A549 (cell line): ENCODE measurements around the gene HS3ST1. TPM values are rescaled to one million over a fixed set of nuclear protein-coding genes. Genes with fewer than 3 reads are reported as not detected.

Source experiments
- ATAC-seq, 2 experiments: fragments of 200-7000 bp in 1 of 2; fragments of >200 bp in 1 of 2; cut with Nextera tagmentation in 1 of 2; cut with Tn5 transposase in 1 of 2; 3 replicates each; pipeline versions ENCODE4 v1.8.0 to v1.9.1; 2018 to 2020; ENCODE audit warnings: mild to moderate bottlenecking in 1 of 2, moderate library complexity in 1 of 2
- CTCF ChIA-PET: fragments of 300-600 bp; sonication (Branson Sonifier 250); formaldehyde crosslinking; extraction: SDS; loops from one replicate; lab custom pipeline; 2021; ENCODE audit warnings: antibody characterized with exemption, inconsistent platforms; lab: Yijun Ruan, JAX
- POLR2A ChIA-PET: fragments of 350-600 bp; formaldehyde crosslinking; extraction: SDS; loops from one replicate; lab custom pipeline; 2021; ENCODE audit warnings: antibody characterized with exemption, inconsistent platforms; lab: Yijun Ruan, JAX
- DNase-seq, 2 experiments: peaks; one replicate each; pipeline versions ENCODE4 v3.0.0 to v3.0.0-alpha.2; 2011 to 2016; ENCODE audit warnings: low read depth in 1 of 2, low spot score in 1 of 2
- FAIRE-seq: peaks from 2 replicates; lab custom pipeline; 2011; peaks lifted over from hg19 to GRCh38; lab: Jason Lieb, UNC
- H3K27ac ChIP-seq, 2 experiments: fragments of >200 bp; sonication (Bioruptor Twin); formaldehyde crosslinking; 3 replicates each; pipeline ENCODE4 v1.5.1; 2016 to 2017
- H3K4me1 ChIP-seq: fragments of >200 bp; sonication (Bioruptor Twin); formaldehyde crosslinking; 3 replicates; pipeline ENCODE4 v1.6.1; 2016
- H3K4me2 ChIP-seq: fragments of >200 bp; sonication (Bioruptor Twin); formaldehyde crosslinking; 3 replicates; pipeline ENCODE4 v1.6.1; 2016
- H3K4me3 ChIP-seq: fragments of >200 bp; sonication (Bioruptor Twin); formaldehyde crosslinking; 3 replicates; pipeline ENCODE4 v1.5.1; 2016
- H3K9me3 ChIP-seq: fragments of >200 bp; sonication (Bioruptor Twin); formaldehyde crosslinking; 3 replicates; pipeline ENCODE4 v1.6.1; 2016
- BHLHE40 ChIP-seq: IDR thresholded peaks from 2 replicates; pipeline ENCODE4 v1.6.1; 2012; ENCODE audit warnings: low read depth, low read length, inconsistent platforms
- CBX2 ChIP-seq: fragments of 200-600 bp; sonication (generic); IDR thresholded peaks from 2 replicates; pipeline ENCODE4 v1.6.1; 2016; ENCODE audit warnings: low read depth, mild to moderate bottlenecking, borderline replicate concordance
- CEBPB ChIP-seq, 2 experiments: fragments of >200 bp in 1 of 2; sonication (Bioruptor Twin) in 1 of 2; formaldehyde crosslinking in 1 of 2; IDR thresholded peaks; 2 replicates each; pipeline ENCODE4 v1.6.1; 2012 to 2016
- CTCF ChIP-seq: fragments of >200 bp; sonication (Bioruptor Twin); formaldehyde crosslinking; IDR thresholded peaks from 3 replicates; pipeline ENCODE4 v1.5.1; 2016
- EP300 ChIP-seq, 2 experiments: fragments of >200 bp; sonication (Bioruptor Twin); formaldehyde crosslinking; IDR thresholded peaks; 2 replicates in 1 of 2; 3 replicates in 1 of 2; pipeline ENCODE4 v1.6.1; 2016 to 2017
- GATA3 ChIP-seq: IDR thresholded peaks from 2 replicates; pipeline ENCODE4 v1.6.1; 2012; ENCODE audit warnings: borderline replicate concordance
- HMGXB4 ChIP-seq: fragments of 250-450 bp; sonication (Bioruptor Pico); IDR thresholded peaks from 2 replicates; pipeline ENCODE4 v1.5.0; 2021; ENCODE audit warnings: mild to moderate bottlenecking, moderate library complexity, borderline replicate concordance
- JUN ChIP-seq, 2 experiments: fragments of >200 bp; sonication (Bioruptor Twin); formaldehyde crosslinking; IDR thresholded peaks; 2 replicates in 1 of 2; 3 replicates in 1 of 2; pipeline ENCODE4 v1.6.1; 2016 to 2017
- KDM5A ChIP-seq: fragments of 200-600 bp; sonication (generic); IDR thresholded peaks from 2 replicates; pipeline ENCODE4 v1.6.1; 2016; ENCODE audit warnings: antibody characterized with exemption, mild to moderate bottlenecking
- MYC ChIP-seq: IDR thresholded peaks from 2 replicates; pipeline ENCODE4 v1.6.1; 2012; ENCODE audit warnings: mild to moderate bottlenecking, inconsistent platforms, low read length, improper control_type of control experiment, borderline replicate concordance
- NFE2L2 ChIP-seq: fragments of 150-350 bp; conservative IDR thresholded peaks from 2 replicates; pipeline ENCODE4 v1.6.1; 2014; ENCODE audit warnings: low read length
- PBX3 ChIP-seq: IDR thresholded peaks from 2 replicates; pipeline ENCODE4 v1.6.1; 2012
- POLR2A ChIP-seq: IDR thresholded peaks from 2 replicates; pipeline ENCODE4 v1.6.1; 2012; ENCODE audit warnings: mild to moderate bottlenecking, low read length
- RAD21 ChIP-seq, 2 experiments: fragments of >200 bp in 1 of 2; sonication (Bioruptor Twin) in 1 of 2; formaldehyde crosslinking in 1 of 2; IDR thresholded peaks in 1 of 2; conservative IDR thresholded peaks in 1 of 2; 2 replicates in 1 of 2; 3 replicates in 1 of 2; pipeline ENCODE4 v1.6.1; 2012 to 2018; ENCODE audit warnings: inconsistent platforms in 1 of 2
- RARB ChIP-seq: fragments of 250-450 bp; sonication (Bioruptor Pico); IDR thresholded peaks from 2 replicates; pipeline ENCODE4 v1.8.0; 2021; ENCODE audit warnings: mild to moderate bottlenecking, moderate library complexity
- SMC3 ChIP-seq: fragments of >200 bp; sonication (Bioruptor Twin); formaldehyde crosslinking; IDR thresholded peaks from 3 replicates; pipeline ENCODE4 v1.6.1; 2018; ENCODE audit warnings: inconsistent platforms
- TFCP2L1 ChIP-seq: fragments of 250-450 bp; sonication (Bioruptor Pico); IDR thresholded peaks from 2 replicates; pipeline ENCODE4 v1.5.0; 2021; ENCODE audit warnings: mild to moderate bottlenecking
- TP53 ChIP-seq: fragments of 250-450 bp; sonication (Bioruptor Pico); IDR thresholded peaks from 2 replicates; pipeline ENCODE4 v1.5.0; 2021; ENCODE audit warnings: mild to moderate bottlenecking, moderate library complexity
- ZC3H11A ChIP-seq: fragments of 450-650 bp; IDR thresholded peaks from 2 replicates; pipeline ENCODE4 v1.6.1; 2014; ENCODE audit warnings: antibody characterized with exemption, mild to moderate bottlenecking
- ZSCAN20 ChIP-seq: fragments of 250-450 bp; sonication (Bioruptor Pico); IDR thresholded peaks from 2 replicates; pipeline ENCODE4 v1.8.0; 2022; ENCODE audit warnings: mild to moderate bottlenecking, moderate library complexity
- WGBS: methylation state at CpG from one replicate; pipeline ENCODE4 v1.1.6; 2017; ENCODE audit errors: missing lambda C conversion rate; 5-methylcytosine and 5-hydroxymethylcytosine counted together
- polyA plus RNA-seq, 4 experiments: library from polyadenylated mRNA; depleted of rRNA in 3 of 4; stranded (reverse); fragments of >200 nt; fragmentation: RNase III in 1 of 4; extraction: RNeasy Plus Mini Kit Qiagen cat#74134 plus additional on column Dnase treatment in 1 of 4; gene quantifications; 2 replicates in 3 of 4; 3 replicates in 1 of 4; pipeline ENCODE4 v1.2.3, GENCODE V29; 2011 to 2017
- TF ChIP-seq, protein P1 (sequence below): fragments of 150-350 bp; IDR thresholded peaks from 2 replicates; pipeline ENCODE4 v1.6.1; 2014; ENCODE audit warnings: low read depth, mild to moderate bottlenecking, low read length
- TF ChIP-seq, protein P2 (sequence below): IDR thresholded peaks from 2 replicates; pipeline ENCODE4 v1.6.1; 2012

Gene HS3ST1
- polyA plus RNA-seq, 2 of the 4 experiments (the other 2 are of a cell fraction) = 0.13 to 0.19 TPM

DNA sequence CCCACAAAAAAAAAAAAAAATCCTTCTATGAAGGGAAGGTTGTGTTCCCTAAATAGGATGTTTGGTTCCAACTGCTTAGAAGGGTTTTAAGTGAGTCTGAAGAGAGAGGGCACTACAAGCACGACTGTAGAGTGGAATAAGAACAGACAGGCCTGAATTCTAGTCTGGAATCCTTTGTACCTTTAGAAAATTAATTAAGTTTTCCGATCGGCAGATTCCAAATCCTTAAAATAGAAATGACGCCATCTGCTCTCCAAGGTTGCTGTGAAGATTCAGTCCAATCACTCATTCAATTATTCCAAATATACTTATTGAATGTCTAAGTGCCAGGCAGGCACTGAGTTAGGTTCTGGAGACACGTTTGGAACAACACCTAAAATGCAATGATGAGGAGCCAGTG, 3.8 kb downstream of the HS3ST1 start (continued):
- TF ChIP-seq, protein P1, sequence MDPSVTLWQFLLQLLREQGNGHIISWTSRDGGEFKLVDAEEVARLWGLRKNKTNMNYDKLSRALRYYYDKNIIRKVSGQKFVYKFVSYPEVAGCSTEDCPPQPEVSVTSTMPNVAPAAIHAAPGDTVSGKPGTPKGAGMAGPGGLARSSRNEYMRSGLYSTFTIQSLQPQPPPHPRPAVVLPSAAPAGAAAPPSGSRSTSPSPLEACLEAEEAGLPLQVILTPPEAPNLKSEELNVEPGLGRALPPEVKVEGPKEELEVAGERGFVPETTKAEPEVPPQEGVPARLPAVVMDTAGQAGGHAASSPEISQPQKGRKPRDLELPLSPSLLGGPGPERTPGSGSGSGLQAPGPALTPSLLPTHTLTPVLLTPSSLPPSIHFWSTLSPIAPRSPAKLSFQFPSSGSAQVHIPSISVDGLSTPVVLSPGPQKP = no peak
- TF ChIP-seq NFE2L2 (no peak), CTCF (no peak), RARB (CRISPR knock-in tag) (no peak), JUN (IDR thresholded peaks at IDR 0.05) (no peak), ZSCAN20 (CRISPR knock-in tag) (no peak)

GRCh38 chr4:11424000-11424399, 4.7 kb downstream of the HS3ST1 start:
- FAIRE-seq (no peak), ATAC-seq (no peak), DNase-seq (peak; percentile 25 to 28)
- WGBS = 42% methylated on average over 4 of the region's 4 CpGs
- Histone ChIP-seq H3K4me2 (no peak overlapping the region), H3K9me3 (no peaks in the 10 kb centered on the region), H3K27ac (no peak overlapping the region), H3K4me3 (no peak overlapping the region), H3K4me1 (no peaks in the 10 kb centered on the region)
- ChIA-PET POLR2A (no interaction called here), CTCF (interaction anchor here (0.6 to 1.6 kb wide), 6 partner anchors 10 to 987 kb away, joined by 3 to 6 read pairs (median 4); no protein-coding TSS in a partner anchor)
- peak; percentile 22; the same call in 1 of the 3 replicates for TF ChIP-seq SMC3
- TF ChIP-seq CBX2 = no peak
- TF ChIP-seq RAD21 (conservative IDR thresholded peaks at IDR 0.05 in 1 of 2, IDR thresholded peaks at IDR 0.05 in 1 of 2) = peak; percentile 28 to 36; a peak in 3 of 5 replicates
- peak; percentile 29; the same call in 2 of the 3 replicates for TF ChIP-seq CTCF
- no peak for TF ChIP-seq TP53 (CRISPR knock-in tag)
- no peak for TF ChIP-seq TFCP2L1 (CRISPR knock-in tag)

- H3K4me2 ChIP-seq = no peak overlapping the region
- no peak overlapping the region for H3K27ac ChIP-seq
- CTCF ChIA-PET = interaction anchor here (0.6 to 1.6 kb wide), 6 partner anchors 9 to 988 kb away, joined by 3 to 6 read pairs (median 4); no protein-coding TSS in a partner anchor
- 58% methylated on average over 6 of the region's 6 CpGs for WGBS
- H3K4me3 ChIP-seq = no peak overlapping the region
- no peak for TF ChIP-seq EP300 (IDR thresholded peaks at IDR 0.05)
- no peak for TF ChIP-seq KDM5A
- no peak for TF ChIP-seq BHLHE40
- no peak for TF ChIP-seq TP53 (CRISPR knock-in tag)
- TF ChIP-seq, all 56 proteins: peak for 0
- no peak for ATAC-seq
- no peaks in the 10 kb centered on the region for H3K9me3 ChIP-seq
- POLR2A ChIA-PET = no interaction called here
- FAIRE-seq = no peak
- no peak for DNase-seq
- H3K4me1 ChIP-seq = no peaks in the 10 kb centered on the region
Observed at GRCh38 chr4:11423465-11423864, 5.2 kb downstream of the HS3ST1 start.

DNA sequence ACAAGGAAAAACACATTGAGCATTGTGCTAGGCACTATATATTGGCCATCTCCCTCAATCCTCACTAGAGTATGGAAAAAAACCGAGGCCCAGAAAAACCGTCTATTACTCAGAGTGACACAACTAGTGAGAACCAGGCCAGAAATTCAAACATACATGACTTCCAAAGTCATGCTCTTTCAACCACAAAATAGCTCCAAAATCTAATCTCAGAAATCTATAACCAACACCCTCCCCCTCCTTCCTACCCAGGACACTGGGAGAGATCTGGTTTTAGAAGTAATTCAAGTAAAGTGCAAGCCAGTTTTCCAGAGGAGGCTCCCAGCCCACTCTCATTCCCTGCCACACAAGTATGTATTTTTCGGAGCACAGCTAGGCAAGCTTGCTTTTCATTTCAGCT, 7.6 kb downstream of the HS3ST1 start:
- DNase-seq (no peak), ATAC-seq (no peak), FAIRE-seq (no peak)
- Histone ChIP-seq H3K27ac (no peak overlapping the region), H3K4me2 (no peak overlapping the region), H3K9me3 (no peaks in the 10 kb centered on the region), H3K4me3 (no peak overlapping the region), H3K4me1 (no peaks in the 10 kb centered on the region)
- ChIA-PET POLR2A (no interaction called here), CTCF (interaction anchor here (1.3 kb wide), 1 partner anchor 14 kb away, joined by 4 read pairs; no protein-coding TSS in a partner anchor)
- 41% methylated on average over 3 of the region's 3 CpGs for WGBS
- TF ChIP-seq HMGXB4 (CRISPR knock-in tag) (no peak), GATA3 (no peak), POLR2A (no peak), RARB (CRISPR knock-in tag) (no peak), ZC3H11A (no peak), CBX2 (no peak), CEBPB (IDR thresholded peaks at IDR 0.05) (no peak), PBX3 (no peak), MYC (no peak)
- TF ChIP-seq, protein P2, sequence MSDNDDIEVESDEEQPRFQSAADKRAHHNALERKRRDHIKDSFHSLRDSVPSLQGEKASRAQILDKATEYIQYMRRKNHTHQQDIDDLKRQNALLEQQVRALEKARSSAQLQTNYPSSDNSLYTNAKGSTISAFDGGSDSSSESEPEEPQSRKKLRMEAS = no peak
